Measurements from ENCODE around the gene MFNG.
"Not testable (repeated sequence)": the region's sequence is repeated elsewhere in the genome, so short reads cannot be mapped to it uniquely, and the experiment has no call there.

The MFNG gene

DNA sequence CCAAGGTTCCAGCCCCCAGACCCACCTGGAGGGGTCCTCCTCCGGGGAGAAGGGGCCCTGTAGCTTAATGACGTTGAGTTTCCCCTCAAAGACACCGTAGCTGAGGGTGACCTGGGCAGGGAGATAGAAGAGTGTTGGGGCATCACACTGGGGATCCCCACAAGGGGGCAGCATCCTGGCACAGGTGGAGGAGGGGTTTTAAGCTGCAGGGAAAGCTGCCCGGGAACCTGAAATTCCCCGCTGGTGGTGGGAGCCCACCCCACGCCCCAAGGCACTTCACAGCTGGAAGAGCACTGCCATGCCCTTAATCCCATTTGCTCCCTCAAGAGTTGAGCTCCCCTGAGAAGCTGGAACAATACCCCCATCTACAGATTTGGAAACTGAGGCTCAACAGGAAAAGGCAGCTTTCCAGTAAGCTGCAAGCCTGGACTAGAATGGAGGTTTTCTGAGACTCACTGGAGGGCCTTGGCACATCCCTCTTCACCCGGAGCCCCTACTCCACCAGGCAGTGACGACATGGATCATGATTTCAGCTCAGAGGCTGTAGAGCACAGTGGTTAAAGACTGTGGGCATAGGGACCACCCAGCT, 13.7 kb downstream of the MFNG start:
- DNase-seq (ENCODE audit: low spot score), result no peak

DNA sequence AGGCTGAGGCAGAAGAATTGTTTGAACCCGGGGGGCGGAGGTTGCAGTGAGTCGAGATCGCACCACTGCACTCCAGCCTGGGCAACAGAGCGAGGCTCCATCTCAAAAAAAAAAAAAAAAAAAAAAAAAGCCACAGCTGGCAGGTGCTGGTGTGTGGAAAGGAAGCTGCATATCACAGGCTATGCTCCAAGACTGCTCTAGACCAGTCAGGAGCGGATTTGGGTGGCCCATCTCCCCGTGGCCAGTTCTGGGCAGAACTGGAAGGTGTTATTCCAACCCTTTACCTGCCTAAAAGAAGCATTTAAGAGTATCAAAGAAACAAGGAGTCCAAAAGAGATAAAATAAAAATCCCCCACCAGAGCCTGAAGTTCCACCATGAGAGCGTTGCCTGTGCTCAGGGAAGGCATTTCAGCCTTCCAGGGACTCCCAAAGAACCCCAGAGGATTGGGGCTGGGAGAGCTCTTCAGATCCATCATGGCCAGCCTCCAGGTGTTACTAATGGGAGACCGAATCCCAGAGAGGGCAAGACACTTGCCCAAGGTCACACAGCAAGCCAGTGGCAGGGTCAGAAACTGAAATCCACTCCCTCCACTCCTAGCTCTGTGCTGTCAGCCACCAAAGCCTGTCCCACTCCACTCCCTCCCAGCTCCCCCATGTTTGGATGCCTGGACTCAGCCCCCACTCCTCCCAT, 14.3 kb downstream of the MFNG start:
- DNase-seq (ENCODE audit: low spot score), result no peak

DNA sequence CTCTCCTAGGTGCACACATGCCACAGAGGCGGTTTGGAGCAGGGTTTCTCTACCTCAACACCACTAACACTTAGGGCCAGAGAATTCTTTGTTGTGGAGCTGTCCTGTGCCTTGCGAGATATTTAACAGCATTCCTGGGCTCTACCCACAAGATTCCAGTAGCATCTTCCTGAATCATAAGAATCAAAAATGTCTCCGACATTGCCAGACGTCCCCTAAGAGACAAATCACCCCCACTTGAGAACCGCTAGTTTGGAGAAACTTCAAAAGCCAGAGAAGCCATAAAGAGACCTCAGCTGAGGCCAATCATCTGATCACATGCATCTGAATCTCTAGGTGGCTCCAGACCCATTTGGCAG, 16.1 kb downstream of the MFNG start:
- DNase-seq (ENCODE audit: low spot score), result no peak

DNA sequence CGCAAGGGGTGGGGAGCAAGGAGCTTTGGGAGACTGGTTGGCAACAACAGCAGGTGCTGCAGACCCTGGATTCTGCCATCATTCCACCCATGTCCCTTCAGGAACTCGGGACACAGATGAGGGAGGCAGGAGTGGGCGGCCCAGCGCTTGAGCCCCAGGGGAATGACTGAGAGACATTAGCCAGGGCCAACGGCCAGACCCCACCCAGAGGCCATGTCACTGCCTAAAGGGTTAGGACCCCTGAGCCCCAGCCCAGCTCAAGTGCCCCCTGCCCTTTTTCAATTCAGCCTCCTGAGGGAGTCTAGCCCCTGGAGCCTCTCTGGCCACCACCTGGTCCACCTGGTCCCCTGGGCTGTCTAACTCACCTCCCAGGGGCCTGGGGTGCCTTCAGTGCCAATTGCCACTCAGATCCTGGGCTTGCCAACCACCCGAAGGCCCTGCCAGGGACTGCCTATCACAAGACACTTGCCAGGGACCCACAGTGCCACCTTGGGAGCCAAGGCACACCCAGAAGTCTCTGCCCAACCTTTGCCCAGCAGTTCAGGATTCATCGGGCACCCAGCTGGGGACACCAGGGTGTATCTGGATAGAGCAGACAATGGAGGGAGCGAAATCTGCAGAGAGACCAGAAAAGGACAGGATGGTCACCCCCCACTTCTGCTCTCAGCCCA, 16.6 kb downstream of the MFNG start:
- no peak for DNase-seq (ENCODE audit: low spot score)

DNA sequence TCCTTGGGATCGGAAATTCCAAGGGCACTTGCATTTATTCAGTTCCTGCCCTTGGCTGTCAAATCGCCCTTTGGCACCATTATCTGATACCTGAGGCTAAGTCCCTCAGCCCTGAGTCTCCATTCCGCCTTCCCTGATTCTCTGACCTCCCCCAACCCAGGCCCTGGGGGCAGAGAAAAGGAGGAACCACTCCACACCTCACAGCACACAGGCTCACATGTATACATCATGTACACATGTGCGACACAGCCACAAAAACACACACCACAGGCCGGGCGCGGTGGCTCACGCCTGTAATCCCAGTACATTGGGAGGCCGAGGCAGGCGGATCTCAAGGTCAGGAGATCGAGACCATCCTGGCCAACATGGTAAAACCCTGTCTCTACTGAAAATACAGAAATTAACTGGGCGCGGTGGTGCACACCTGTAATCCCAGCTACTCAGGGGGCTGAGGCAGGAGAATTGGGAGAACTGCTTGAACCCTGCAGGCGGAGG, 17.9 kb downstream of the MFNG start:
- DNase-seq (ENCODE audit: low spot score), result not testable (repeated sequence)

DNA sequence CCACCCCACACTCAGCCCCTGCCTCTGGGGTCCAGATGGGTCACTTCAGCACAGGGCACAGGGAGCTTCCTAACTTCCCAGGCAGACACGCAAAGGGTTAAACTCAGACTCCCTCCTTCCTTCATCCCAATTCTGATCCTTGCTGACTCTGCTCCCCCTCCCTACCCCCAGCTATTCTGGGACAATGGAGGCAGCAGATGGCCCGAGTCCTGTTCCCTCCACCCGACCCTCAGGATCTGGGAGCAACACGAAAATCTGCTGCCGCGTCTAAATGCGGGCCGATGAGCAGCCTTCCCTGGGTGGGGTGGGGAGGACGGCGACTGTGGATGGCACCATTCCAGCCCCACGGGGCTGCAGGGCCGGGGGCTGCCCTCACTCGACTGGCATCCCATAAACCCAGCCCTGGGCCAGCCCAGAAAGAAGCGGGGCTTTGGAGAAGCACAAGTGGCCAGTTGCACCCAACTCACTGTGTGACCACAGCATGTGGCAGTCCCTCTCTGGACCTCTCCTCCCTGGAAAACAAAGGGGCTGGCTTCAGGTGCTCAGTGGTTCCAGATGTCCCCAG, 18.7 kb downstream of the MFNG start:
- DNase-seq (ENCODE audit: low spot score), result no peak

DNA sequence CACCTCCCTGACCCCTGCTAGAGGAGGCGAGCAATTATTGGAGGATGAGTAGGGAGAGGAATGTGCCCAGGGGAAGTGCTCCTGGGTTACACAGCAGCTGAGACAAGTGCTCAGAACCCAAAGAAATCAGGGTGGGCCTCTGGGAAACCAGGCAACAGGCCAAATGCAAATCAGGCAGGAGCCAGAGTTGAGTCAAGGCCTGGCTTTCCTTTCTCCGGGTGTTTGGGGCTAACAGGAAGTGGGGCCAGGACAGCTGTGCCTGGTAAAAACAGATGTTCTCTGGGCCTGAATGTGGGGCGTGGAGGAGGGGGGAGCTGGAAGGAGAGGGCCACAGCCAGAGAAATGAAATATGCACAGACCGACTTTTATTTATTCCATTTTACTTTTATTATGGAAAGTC, 22.0 kb downstream of the MFNG start:
- DNase-seq (ENCODE audit: low spot score), result no peak

DNA sequence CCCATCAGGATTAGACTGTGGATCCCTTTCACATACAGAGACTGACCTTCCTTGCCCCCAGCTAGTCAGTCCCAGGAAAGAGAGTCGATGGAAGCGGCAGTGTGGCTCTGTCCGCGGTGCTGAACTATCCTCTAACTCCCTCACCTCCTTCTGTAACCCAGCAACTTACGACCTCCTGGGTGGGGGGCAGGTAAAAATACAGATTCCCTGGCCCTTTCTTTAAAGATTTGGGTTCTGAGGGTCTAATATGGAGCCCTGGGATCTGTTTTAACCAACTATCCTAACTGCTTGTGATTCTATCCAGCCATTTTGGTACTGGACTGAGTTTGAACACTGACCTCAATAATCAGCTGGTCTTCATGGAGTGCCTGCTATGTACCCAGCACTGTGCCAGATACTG, 23.2 kb downstream of the MFNG start:
- DNase-seq (ENCODE audit: low spot score), result peak; percentile 73

DNA sequence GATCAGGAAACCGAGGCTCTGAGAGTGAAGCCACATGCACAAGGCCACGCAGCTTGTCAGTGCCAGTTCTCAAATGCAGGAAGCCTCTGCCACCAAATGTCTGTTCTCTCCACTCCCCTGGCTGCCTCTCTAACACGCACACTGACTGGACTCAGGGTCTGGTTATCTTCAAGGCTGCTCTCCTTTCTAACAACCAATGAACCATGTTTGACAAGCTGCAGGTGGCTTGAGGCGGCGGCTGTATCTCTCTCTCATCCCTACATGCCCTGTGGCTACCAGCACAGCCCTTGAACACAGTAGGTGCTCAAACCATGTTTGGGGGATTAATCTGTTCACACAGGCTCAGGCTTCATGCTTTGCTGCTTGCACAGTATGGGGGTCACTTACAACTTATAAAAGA, 23.7 kb downstream of the MFNG start:
- DNase-seq (ENCODE audit: low spot score), result no peak

DNA sequence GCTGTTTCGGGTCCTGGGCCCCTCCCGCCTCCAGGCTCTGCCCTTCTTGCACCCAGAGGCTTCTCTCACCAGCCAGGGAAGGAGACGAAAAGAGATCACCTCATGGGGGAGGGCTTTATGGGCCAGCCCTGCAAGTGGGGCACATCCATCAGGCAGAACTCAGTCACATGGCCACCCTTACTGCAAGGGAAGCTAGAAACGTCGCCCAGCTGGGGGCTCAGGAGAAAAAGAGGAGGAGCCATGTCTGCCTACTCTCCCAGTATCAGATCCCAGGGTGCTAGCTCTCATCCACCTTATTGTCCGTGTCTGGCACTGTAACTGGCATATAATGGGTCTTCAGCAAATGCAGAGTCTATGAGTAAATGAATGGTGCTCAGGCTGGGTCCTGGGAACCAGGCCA, 24.2 kb downstream of the MFNG start:
- peak; percentile 37 for DNase-seq (ENCODE audit: low spot score)

DNA sequence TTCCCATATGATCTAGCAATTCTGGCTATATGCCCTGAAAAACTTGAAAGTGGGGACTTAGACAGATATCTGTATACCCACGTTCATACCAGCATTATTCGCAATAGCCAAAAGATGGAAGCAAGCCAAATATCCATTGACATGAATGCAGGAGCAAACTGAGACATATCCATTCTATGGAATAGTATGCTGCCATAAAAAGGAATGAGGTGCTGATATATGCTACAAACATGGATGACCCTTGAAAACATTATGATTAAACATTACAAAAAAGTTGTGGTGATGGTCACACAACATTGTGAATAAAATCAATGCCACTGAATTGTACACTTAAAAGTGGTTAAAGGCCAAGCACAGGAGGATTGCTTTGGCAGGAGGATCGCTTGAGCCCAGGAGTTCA, 25.5 kb downstream of the MFNG start:
- no peak for DNase-seq (ENCODE audit: low spot score)

DNA sequence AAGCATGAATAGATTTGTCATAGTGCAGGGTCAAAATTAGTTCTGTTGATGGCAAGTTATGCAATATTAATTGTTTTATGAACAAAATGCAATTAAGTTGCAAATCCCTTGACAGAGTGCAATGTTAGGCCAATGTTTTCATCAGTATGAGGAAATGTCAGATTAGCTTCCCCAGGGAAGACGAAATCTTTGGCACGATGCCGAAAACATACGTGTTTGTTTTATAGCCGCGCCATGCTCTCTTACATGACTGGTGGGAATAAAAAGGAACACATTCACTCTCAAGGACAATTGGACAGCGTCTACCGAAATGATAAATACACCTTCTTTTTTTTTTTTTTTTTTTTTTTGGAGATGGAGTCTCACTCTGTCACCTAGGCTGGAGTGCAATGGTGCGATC, 27.0 kb downstream of the MFNG start:
- DNase-seq (ENCODE audit: low spot score), result no peak

DNA sequence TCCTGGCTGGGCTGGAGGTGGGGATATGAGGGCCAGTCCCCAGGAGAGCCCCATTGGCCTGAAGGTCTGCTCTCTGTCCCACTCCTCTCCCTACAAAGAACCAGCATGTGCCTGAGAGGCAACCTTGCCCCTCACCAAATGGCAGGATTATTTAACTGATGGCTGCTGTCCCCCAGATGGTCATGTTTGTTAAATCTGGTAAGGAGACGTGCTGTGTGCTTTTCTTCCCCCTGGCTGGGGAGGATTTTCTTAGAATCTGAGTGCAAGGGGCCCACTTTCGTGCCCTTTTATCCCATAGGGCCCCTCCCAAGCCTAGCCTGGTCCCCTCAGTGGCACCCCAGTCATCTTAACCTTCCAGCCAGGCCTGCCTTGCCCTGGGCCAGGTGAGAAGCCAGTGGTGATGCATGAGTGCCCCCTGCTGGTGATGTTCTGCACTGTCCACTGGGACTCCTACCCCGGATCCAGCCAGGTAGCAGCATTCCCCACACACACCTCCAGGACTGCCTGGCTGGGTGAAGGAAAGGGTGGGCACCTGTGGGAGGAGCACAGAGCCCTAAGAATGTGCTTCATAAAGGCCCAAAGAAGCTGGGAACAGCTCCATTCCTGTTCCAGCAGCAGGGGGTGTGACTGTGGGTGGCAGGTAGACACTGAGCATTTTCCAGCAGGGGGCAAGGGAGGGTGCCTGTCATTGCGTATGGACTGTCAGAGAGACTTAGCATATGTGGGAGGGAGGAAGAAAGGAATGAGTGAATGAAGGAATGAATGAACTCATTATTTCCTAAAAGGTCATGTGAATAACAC, 28.9 kb downstream of the MFNG start:
- peak; percentile 88 for DNase-seq (ENCODE audit: low spot score)

DNA sequence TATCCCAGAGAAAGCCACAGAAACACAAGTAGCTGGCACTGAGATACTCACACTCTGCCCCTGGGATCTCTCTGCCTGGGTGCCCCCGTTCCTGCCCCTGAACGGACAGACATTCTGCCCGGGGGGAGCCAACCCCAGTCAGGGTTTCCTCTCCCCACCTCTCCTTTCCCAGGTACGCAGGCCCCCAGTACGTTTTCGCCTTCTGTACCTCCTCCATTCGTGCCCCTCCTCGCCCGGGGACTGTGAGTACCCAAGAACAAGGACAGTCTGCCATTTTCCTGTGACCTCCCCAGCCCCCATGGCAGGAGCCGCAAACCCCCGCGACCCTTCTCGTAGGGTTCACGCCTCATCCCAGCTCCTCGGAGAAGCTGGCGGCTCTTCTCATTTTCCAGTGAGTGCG, 29.8 kb downstream of the MFNG start:
- DNase-seq (ENCODE audit: low spot score), result no peak

DNA sequence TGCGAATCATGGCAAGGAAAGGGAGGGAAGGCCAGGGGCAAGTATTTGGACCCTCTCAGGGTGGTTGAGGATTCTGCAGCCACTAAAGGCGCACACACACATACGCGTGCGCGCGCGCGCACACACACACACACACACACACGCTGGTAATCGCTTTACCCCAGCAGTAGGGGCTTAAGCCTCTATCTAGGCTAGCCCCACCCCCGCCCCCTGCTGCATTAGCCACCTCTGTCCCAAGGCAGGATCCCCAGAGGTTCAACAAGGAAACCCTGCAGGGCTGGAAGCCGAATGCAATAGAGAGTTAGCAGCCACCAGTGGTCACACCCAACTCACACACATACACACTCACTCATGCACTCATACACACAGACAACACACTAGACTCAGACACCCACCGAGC, 30.3 kb downstream of the MFNG start:
- peak; percentile 71 for DNase-seq (ENCODE audit: low spot score)

DNA sequence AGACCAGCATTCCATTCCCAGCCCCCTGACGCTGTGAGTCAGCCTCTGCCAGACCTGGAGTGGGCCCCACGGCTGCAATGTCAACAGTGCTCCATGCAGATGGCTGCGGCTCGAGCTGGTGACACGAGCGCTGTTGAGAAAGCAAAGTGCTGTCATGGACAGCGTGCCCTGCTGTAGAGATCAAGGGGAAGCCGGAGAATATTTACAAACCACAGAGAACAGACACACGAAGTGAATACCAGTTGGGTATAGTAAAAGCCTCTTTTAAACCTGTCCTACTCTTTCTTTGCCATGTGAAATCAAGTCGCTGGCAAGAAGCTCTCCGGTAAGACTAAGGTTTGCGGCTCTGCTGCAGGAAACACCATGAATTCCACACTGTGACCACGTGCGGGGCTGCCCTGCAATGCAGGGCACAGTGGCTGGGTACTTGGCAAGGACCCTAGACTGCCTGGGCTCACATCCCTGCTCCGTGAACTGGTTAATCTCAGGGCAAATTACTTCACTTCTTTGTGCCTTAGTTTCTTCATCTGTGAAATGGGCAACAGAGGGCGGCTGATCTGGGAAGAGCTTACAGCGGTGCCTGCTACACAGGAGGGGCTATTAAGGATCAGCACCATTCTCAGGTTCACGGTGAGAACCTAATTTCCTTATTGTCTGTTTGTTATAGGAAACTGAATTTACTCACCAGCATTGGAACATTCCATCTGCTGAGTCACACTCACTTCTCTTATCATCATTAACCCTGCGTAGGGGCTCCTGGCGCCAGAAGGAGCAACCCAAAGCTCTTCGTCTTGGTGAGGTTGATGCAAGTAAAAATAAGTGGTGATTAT, 31.1 kb downstream of the MFNG start:
- no peak for DNase-seq (ENCODE audit: low spot score)

DNA sequence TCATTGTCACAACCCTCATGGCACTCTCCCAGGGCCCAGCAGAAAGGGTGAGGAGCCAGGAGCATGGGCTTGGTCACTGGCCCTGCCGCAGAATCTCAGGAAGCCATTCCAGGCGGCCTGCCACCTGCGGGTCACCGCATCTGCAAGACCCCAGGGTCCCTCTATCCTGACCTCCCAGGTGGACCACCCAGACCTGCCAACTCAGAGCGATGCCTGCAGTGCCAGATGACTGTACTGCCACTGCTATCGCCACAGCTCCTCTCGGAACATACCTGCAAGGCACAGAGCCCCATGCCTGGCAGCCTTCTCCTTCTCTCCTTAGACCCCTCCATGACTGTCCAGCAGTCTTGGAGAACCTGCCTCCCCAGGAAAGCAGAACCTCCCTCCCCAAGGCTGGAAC, 32.5 kb downstream of the MFNG start:
- no peak for DNase-seq (ENCODE audit: low spot score)

DNA sequence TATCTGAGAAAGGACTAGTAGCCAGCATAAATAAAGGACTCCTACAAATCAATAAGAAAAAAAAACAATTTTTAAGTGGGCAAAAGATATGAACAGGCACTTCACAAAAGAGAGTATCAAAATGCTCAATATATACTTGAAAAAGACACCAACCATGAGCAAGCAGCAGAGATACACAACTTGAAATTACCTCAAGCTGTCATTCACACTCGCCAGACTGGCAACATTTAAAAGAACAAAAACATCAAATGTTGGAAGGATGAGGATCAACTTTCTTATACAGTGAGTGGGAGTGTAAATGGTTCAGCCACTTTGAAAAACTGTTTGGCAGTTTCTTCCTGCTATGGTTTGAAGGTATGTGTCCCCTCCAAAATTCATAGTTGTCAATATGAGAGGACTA, 35.0 kb downstream of the MFNG start:
- DNase-seq (ENCODE audit: low spot score), result no peak

DNA sequence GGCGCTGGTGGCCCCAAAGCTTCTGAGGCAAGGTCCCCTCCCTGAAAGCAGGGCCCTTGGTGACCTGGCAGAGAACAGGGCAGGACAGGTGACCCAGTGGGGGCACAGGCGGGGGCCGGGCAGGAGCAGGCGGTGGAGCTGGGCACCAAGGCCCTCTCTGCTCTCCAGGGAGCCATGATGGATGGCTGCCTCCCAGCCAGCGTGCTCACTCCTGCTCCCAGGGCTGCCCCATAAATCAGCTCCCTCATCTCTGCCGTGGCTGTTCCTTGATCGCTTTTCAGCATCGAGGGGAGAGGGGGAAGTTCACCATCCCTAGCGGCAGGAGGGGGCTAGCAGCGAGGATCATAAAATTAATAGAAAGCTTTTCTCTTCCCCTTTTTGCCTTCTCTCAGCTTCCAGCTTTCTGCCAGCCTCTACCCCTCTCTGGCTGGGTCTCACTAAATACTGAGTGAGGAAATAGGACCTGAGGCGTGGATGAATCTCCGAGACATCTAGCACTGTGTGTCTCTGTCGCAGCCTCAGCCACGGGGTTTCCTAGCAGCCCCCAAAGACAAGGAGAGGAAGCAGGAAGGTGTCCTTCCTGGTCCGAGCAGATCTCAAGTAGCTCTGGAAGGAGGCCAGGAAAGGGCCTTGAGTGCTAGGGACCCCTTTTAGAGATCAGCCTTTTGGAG, 36.7 kb downstream of the MFNG start:
- peak; percentile 35 for DNase-seq (ENCODE audit: low spot score)

DNA sequence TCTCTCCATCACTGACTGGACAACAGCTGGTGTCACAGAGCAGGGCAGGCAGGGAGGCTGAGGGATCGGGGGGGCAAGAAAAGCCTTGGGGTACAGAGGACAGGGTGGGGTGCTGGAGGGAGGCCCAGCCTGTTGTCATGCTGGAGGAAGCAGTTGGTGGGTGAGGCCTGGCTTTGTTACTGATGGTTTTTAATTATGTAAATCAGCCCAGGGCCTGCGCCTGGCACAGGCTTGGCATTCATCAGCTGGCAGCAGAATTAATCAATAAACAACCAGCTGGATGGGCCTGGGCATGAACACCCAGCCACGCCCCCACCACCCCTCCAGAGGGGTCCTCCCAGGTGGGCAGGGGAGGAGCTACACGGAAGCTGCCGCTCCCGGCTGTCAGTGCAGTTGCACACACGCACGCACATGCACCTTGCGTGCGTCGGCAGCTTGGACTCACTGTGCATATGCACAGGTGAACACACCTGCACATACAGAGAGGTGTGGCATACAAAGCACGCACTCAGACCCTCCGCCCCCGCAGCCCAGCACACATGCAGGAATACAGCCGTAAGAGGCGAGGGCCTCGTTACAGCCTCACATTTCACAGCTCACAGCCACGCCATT, 37.6 kb downstream of the MFNG start:
- DNase-seq (ENCODE audit: low spot score), result peak; percentile 39

DNA sequence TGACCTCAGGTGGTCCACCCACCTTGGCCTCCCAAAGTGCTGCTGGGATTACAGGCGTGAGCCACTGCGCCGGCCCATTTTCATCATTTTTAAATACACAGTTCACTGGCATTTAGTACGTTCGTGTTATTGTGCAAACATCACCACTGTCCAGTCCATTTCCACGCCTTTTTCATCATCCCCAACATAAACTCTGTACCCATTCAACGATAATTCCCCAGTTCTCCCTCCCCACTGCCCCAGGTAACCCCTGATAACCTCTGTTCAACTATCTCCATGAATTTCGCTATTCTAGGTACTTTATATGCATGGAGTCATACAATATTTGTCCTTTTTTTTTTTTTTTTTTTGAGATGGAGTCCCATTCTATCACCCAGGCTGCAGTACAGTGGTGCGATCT, 40.7 kb downstream of the MFNG start:
- no peak for DNase-seq (ENCODE audit: low spot score)

All from ecto neural progenitor cell (in vitro differentiated cells).